Activated B cell treated with CpG ODN at 0.5 μM for 24 hours (primary cell): ENCODE results near the gene IRAK2. TPM values are rescaled to one million over a fixed set of nuclear protein-coding genes. Genes with fewer than 3 reads are reported as not detected.

Experiments used
- ATAC-seq: fragments of 200-7000 bp; cut with Tn5 transposase; one replicate; pipeline ENCODE4 v1.10.0; 2021; ENCODE audit warnings: low read depth, mild to moderate bottlenecking, moderate library complexity
- CTCF ChIA-PET: fragments of 350-600 bp; sonication (Branson Sonifier 250); formaldehyde crosslinking; loops from one replicate; lab custom pipeline; 2021; ENCODE audit warnings: antibody characterized with exemption; lab: Charles Lee
- POLR2A ChIA-PET: fragments of 350-600 bp; sonication (Branson Sonifier 250); formaldehyde crosslinking; loops from one replicate; lab custom pipeline; 2021; ENCODE audit warnings: antibody characterized with exemption; lab: Charles Lee
- DNase-seq: peaks from one replicate; pipeline ENCODE4 v3.0.0; 2022
- H3K27ac Mint-ChIP-seq: one replicate; pipeline ENCODE4 v1.8.0; 2020; ENCODE audit warnings: mixed read lengths
- H3K27me3 Mint-ChIP-seq: one replicate; pipeline ENCODE4 v1.8.0; 2021; ENCODE audit warnings: mixed read lengths
- H3K36me3 Mint-ChIP-seq: one replicate; pipeline ENCODE4 v1.8.0; 2021; ENCODE audit warnings: low read depth, mixed read lengths
- H3K4me1 Mint-ChIP-seq: one replicate; pipeline ENCODE4 v1.8.0; 2021; ENCODE audit warnings: mixed read lengths
- H3K4me3 Mint-ChIP-seq: one replicate; pipeline ENCODE4 v1.8.0; 2020; ENCODE audit warnings: mild to moderate bottlenecking, mixed read lengths
- H3K9me3 Mint-ChIP-seq: one replicate; pipeline ENCODE4 v1.8.0; 2020; ENCODE audit warnings: mixed read lengths
- CTCF ChIP-seq: fragments of 200-600 bp; IDR thresholded peaks from one replicate; pipeline ENCODE4 v1.8.0; 2022; ENCODE audit warnings: antibody characterized with exemption, mild to moderate bottlenecking
- intact Hi-C: fragments of 100-400 bp; cut with micrococcal nuclease; formaldehyde crosslinking; loops from one replicate; pipeline ENCODE4 v1.15.1; 2024
- total RNA-seq: library from RNA; stranded (reverse); gene quantifications from 2 replicates; pipeline ENCODE4 v1.2.3, GENCODE V29; 2022

The IRAK2 gene
- total RNA-seq, 1 donor from 2014 or later = 8.6 TPM

DNA sequence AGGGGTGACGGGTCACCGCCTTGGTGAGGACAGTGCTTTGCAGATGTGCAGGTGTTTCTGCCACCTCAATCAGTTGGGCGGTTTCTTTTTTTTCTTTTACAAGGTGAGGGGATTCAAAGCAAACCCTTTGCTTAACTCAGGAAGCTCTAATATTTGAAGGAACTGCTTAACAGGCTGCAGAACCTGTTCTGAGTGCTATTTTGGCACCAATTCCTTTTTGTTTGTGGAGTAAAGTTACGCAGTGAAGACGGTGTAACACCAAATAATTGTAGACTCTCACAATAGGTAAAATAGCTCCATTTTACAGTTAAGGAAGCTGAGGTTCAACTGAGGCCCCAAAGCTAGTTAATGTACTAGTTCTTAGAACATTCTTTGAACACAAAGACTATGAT is 121.4 kb downstream of the IRAK2 start:
- H3K36me3 Mint-ChIP-seq = peaks cover 55% of the 10 kb centered on the region
- ChIA-PET POLR2A (no interaction called here), CTCF (no interaction called here)
- no peak overlapping the region for H3K27ac Mint-ChIP-seq
- DNase-seq (no peak), ATAC-seq (no peak)
- no peaks in the 10 kb centered on the region for H3K9me3 Mint-ChIP-seq
- H3K27me3 Mint-ChIP-seq = no peaks in the 10 kb centered on the region
- H3K4me1 Mint-ChIP-seq = peaks cover 13% of the 10 kb centered on the region
- H3K4me3 Mint-ChIP-seq = no peak overlapping the region
- intact Hi-C loops = no loop called here
- no peak for TF ChIP-seq CTCF

DNA sequence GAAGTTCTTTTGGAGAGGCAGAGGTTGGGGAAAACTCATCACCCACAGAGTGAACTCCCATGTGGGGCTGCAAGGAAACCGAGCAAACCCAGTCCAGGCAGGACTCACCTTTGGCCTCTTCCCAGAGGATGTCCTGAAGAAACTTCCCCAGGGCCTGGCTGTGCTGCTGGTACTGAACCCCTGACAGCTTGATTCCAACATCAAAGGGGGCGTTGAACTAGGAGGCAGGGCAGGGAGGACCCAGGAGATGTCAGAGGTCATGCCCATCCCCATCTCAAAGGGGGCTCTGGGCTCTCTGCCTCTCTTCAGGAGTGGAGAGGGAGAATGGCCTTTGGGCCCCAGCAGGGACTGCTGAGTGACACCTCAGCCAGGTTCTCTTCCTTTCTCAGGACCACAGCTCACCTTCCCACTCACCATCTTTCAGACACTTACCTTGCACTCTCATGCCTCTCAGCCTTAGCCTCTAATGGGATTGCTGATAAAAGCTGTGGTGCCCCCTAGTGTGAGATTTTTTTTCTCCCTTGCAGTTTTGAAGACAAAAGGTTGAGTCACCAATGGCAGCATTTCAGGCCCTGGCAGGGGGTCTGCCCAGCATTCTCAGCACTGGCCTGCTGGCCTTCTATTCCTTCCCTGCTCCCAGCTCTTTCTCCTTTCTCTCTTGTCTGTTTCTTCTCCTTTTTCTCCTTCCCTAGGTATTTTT is 122.0 kb downstream of the IRAK2 start:
- no peaks in the 10 kb centered on the region for H3K9me3 Mint-ChIP-seq
- intact Hi-C loops = no loop called here
- CTCF ChIA-PET = no interaction called here
- DNase-seq = no peak
- peaks cover 53% of the 10 kb centered on the region for H3K36me3 Mint-ChIP-seq
- TF ChIP-seq CTCF = no peak
- no peak overlapping the region for H3K4me3 Mint-ChIP-seq
- ATAC-seq = no peak
- no peaks in the 10 kb centered on the region for H3K27me3 Mint-ChIP-seq
- no peak overlapping the region for H3K27ac Mint-ChIP-seq
- peaks cover 19% of the 10 kb centered on the region for H3K4me1 Mint-ChIP-seq
- POLR2A ChIA-PET = no interaction called here

- Mint-ChIP-seq H3K4me3 (no peak overlapping the region), H3K4me1 (peaks cover 32% of the 10 kb centered on the region), H3K27me3 (no peaks in the 10 kb centered on the region), H3K36me3 (peaks cover 45% of the 10 kb centered on the region), H3K27ac (no peak overlapping the region), H3K9me3 (no peaks in the 10 kb centered on the region)
- no peak for TF ChIP-seq CTCF
- CTCF ChIA-PET = no interaction called here
- POLR2A ChIA-PET = interaction anchor here (0.6 kb wide), 1 partner anchor 40 kb away, joined by 6 read pairs; no protein-coding TSS in a partner anchor
- DNase-seq (no peak), ATAC-seq (no peak)
- intact Hi-C loops = no loop called here
These were observed 123.3 kb downstream of the IRAK2 start for GRCh38 chr3:10287936-10288574.

GRCh38 chr3:10288575-10288960 is 123.8 kb downstream of the IRAK2 start:
- Mint-ChIP-seq H3K4me3 (no peak overlapping the region), H3K9me3 (no peaks in the 10 kb centered on the region), H3K36me3 (peaks cover 40% of the 10 kb centered on the region), H3K27me3 (no peaks in the 10 kb centered on the region), H3K27ac (no peak overlapping the region), H3K4me1 (peaks cover 37% of the 10 kb centered on the region)
- ATAC-seq (no peak), DNase-seq (no peak)
- TF ChIP-seq CTCF = no peak
- CTCF ChIA-PET = no interaction called here
- POLR2A ChIA-PET = interaction anchor here (0.6 kb wide), 1 partner anchor 41 kb away, joined by 6 read pairs; no protein-coding TSS in a partner anchor
- intact Hi-C loops = no loop called here

GRCh38 chr3:10289077-10289476 is 124.4 kb downstream of the IRAK2 start:
- Mint-ChIP-seq H3K9me3 (no peaks in the 10 kb centered on the region), H3K27me3 (no peaks in the 10 kb centered on the region), H3K4me1 (peaks cover 42% of the 10 kb centered on the region), H3K27ac (peak overlapping the region; percentile 24), H3K36me3 (peaks cover 36% of the 10 kb centered on the region), H3K4me3 (no peak overlapping the region)
- CTCF ChIA-PET = no interaction called here
- ATAC-seq (no peak), DNase-seq (no peak)
- POLR2A ChIA-PET = no interaction called here
- no peak for TF ChIP-seq CTCF
- intact Hi-C loops = no loop called here
